ENCODE measurements around the gene IRGQ. TPM values are rescaled to one million over a fixed set of nuclear protein-coding genes. Genes with fewer than 3 reads are reported as not detected.
"Not testable (repeated sequence)": the region's sequence is repeated elsewhere in the genome, so short reads cannot be mapped to it uniquely, and the experiment has no call there.

The IRGQ gene, protein sequence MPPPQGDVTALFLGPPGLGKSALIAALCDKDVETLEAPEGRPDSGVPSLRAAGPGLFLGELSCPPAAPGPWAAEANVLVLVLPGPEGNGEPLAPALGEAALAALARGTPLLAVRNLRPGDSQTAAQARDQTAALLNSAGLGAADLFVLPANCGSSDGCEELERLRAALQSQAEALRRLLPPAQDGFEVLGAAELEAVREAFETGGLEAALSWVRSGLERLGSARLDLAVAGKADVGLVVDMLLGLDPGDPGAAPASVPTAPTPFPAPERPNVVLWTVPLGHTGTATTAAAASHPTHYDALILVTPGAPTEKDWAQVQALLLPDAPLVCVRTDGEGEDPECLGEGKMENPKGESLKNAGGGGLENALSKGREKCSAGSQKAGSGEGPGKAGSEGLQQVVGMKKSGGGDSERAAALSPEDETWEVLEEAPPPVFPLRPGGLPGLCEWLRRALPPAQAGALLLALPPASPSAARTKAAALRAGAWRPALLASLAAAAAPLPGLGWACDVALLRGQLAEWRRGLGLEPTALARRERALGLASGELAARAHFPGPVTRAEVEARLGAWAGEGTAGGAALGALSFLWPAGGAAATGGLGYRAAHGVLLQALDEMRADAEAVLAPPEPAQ
- 10 to 100 TPM; 17.2 to 46.5 (median 29.0) TPM for total RNA-seq

DNA sequence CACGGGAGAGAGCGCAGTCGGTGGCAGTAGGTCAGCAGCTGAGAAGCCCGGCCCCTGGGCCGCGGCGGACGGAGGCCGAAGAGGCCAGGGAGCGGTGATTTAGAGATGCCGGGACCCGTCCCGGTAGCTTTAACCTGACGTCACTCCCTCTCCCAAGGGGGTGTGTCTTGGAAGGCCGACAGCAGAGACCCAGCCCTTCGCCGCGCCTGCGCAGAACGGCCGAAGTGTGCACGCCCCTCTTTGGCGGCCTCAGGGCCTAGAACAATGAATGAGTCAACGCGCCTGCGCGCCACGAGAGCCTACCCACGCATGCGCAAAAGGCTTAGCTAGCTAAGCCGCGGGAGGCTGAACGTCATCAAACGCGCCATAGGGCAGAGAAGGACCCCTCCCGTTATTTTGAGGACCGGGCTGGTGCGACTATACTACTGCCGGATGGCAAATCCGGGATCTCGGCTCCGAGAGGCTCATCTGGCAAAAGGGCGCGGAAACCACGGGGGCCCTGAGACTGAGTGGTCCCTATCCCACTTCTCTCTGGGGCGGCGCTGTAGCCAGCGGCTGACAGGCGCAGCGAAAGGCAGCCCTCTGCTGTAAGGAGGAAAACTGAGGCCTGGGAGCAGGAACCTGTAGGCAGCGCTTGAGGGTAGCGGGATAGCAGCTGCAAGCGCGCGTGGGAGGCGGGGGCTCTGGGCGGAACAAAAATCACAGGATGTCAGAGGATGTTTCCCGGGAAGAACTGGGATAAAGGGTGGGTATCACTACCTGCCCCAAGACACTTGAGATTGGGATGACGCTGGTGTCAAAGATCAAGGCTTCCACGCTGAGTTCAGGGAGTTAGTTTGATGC is at the start of gene IRGQ, which contains the start of gene ZNF576:
TSS of gene IRGQ (minus strand) at position 136 of the 843 bp plus-strand sequence. CDS start 796 bp downstream, outside the sequence.
TSS of gene ZNF576 (plus strand) at position 597 of the 843 bp plus-strand sequence. CDS start 514 bp downstream, outside the sequence.
- peaks cover 12 to 16% of the 10 kb centered on the region in 2 donors for H3K4me1 ChIP-seq (replicated peaks in 1 of 2)
- WGBS, 10 experiments: 0 to 4% (median 0%) methylated on average over 1 to 16 of the region's 60 CpGs; no CpG with 5 or more reads in 2 of the 10 experiments
- in situ Hi-C loops (cut with MboI; ENCODE audit: low pct_unique_long_range_greater_than_20kb in 2 of 9, low sequenced_read_pairs in 9 of 9, unreplicated experiment in 9 of 9): no loop called here
- peak; percentile 71 to 92 (median 88) for ATAC-seq (replicated peaks in 6 of 8)
- peak within 1 kb of the TSS; percentile 47 to 65 (median 61) for H3K4me3 ChIP-seq
- peak within 1 kb of the TSS; percentile 98 to 100 for H3K27ac ChIP-seq

DNA sequence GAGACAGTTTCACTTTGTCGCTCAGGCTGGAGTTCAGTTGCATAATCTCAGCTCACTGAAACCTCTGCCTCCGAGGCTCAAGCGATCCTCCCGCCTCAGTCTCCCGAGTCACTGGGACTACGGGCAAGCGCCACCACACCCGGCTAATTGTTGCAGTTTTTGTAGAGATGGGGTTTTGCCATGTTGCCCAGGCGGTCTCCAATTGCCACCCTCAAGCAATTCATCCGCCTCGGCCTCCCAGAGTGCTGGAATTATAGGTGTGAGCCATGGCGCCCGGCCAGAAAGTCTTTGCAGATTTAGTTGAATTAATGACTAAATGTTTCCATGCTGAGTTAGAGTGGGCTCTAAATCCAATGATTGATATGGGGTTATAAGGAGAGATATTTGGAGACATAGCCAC is 48.2 kb upstream of the IRGQ start:
- Histone ChIP-seq H3K4me1 (replicated peaks in 1 of 2) (no peaks in the 10 kb centered on the region), H3K27ac (no peak overlapping the region), H3K4me3 (no peak overlapping the region)
- in situ Hi-C loops (cut with MboI; ENCODE audit: low pct_unique_long_range_greater_than_20kb in 2 of 9, low sequenced_read_pairs in 9 of 9, unreplicated experiment in 9 of 9): no loop called here
- ATAC-seq (replicated peaks in 6 of 8): no peak
- WGBS, 10 experiments: 53 to 91% (median 89%) methylated on average over 2 to 11 of the region's 13 CpGs; no CpG with 5 or more reads in 5 of the 10 experiments

DNA sequence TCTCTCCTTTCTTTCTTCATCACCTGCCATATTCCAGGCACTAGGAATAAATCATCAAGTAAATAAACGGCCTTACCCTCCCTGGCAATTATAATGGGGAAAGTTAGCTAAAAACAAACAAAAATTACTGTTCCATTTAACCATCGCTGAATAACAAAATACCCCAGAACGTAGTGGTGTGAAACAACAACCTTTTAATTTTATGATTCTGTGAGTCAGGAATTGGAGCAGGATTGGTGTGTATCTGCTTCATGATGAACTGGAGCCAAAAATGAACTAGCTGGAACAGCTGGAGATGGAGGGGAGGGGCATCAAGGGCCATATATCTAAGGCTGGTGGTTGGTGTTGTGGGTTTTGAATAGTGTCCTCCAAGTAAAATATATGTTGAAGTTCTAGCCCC is 47.4 kb upstream of the IRGQ start:
- Histone ChIP-seq H3K4me1 (replicated peaks in 1 of 2) (peaks cover 4 to 5% of the 10 kb centered on the region in 2 donors), H3K4me3 (no peak overlapping the region), H3K27ac (no peak overlapping the region)
- 7 to 100% (median 54%) methylated on average over 1 to 3 of the region's 3 CpGs for WGBS, 10 experiments
- no peak for ATAC-seq (replicated peaks in 6 of 8)
- in situ Hi-C loops (cut with MboI; ENCODE audit: low pct_unique_long_range_greater_than_20kb in 2 of 9, low sequenced_read_pairs in 9 of 9, unreplicated experiment in 9 of 9): no loop called here

DNA sequence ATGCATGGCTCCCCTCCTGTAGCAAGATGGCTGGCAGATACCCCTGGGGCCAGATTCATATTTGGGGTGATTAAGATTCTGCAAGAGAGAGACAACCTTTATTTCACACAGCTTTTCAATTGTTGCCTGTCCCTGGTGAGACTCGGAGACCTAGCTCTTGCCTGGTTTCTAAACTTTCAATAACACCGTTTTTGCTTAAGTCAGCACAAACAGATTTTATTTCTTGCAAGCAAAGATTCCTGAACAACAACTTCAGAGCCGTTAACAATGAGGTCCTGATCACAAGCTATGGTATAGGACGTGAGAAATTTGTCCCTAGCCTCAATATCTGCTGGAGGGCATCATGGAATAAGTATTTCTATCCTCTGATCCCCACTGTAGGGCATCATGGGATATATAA is 46.6 kb upstream of the IRGQ start:
- no peak overlapping the region for H3K4me3 ChIP-seq
- ATAC-seq (replicated peaks in 6 of 8): no peak
- in situ Hi-C loops (cut with MboI; ENCODE audit: low pct_unique_long_range_greater_than_20kb in 2 of 9, low sequenced_read_pairs in 9 of 9, unreplicated experiment in 9 of 9): no loop called here
- H3K4me1 ChIP-seq (replicated peaks in 1 of 2): peaks cover 9% of the 10 kb centered on the region in 2 donors
- 35 to 100% (median 71%) methylated on average over 1 to 4 of the region's 4 CpGs; no CpG with 5 or more reads in 1 of the 10 experiments for WGBS, 10 experiments
- H3K27ac ChIP-seq: no peak overlapping the region

DNA sequence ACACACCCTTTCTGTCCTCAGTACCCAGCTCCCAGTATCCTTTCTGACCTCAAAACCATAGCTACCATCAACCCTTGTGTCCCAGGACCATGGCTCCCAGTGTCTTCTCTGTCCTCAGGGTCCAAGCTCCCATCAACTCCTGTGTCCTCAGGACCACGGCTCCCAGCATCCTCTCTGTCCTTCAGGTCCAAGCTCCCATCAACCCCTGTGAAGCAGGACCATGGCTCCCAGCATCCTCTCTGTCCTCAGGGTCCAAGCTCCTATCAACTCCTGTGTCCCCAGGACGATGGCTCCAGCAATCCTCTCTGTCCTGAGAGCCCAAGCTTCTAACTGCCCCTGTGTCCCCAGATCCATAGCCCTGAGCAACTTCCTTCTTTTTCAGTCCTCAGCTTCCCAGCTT is 45.4 kb upstream of the IRGQ start:
- ATAC-seq (replicated peaks in 6 of 8): no peak
- H3K4me3 ChIP-seq: no peak overlapping the region
- in situ Hi-C loops (cut with MboI; ENCODE audit: low pct_unique_long_range_greater_than_20kb in 2 of 9, low sequenced_read_pairs in 9 of 9, unreplicated experiment in 9 of 9): no loop called here
- peaks cover 19% of the 10 kb centered on the region in 2 donors for H3K4me1 ChIP-seq (replicated peaks in 1 of 2)
- no peak overlapping the region for H3K27ac ChIP-seq
- WGBS, 10 experiments: 0 to 100% (median 67%) methylated on average over 1 to 2 of the region's 2 CpGs; no CpG with 5 or more reads in 3 of the 10 experiments

DNA sequence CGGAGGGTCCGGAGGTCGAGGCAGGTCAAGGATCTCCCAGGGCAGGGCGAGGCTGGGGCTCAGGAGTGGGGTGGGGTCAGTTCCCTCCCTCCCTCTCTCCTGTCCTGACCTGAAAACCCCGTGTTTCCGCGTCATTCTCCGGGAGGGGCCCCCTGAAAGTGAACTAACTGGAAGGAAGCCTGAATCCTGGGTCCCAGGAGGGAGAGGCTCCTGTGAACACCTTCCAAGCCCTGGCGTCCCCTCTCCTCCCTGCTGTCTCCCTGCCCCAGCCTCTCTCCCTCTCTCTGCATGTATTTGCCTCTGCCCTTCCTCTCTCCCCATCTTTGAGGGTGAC is 44.5 kb upstream of the IRGQ start:
- Histone ChIP-seq H3K27ac (peak overlapping the region in 1 of 2 donors; percentile 85), H3K4me1 (replicated peaks in 1 of 2) (peaks cover 25% of the 10 kb centered on the region in 2 donors), H3K4me3 (peak overlapping the region; percentile 91 to 100 (median 97))
- in situ Hi-C loops (cut with MboI; ENCODE audit: low pct_unique_long_range_greater_than_20kb in 2 of 9, low sequenced_read_pairs in 9 of 9, unreplicated experiment in 9 of 9): no loop called here
- no peak for ATAC-seq (replicated peaks in 6 of 8)
- 0 to 40% (median 20%) methylated on average over 1 to 4 of the region's 9 CpGs; no CpG with 5 or more reads in 5 of the 10 experiments for whole genome bisulfite sequencing, 10 experiments

DNA sequence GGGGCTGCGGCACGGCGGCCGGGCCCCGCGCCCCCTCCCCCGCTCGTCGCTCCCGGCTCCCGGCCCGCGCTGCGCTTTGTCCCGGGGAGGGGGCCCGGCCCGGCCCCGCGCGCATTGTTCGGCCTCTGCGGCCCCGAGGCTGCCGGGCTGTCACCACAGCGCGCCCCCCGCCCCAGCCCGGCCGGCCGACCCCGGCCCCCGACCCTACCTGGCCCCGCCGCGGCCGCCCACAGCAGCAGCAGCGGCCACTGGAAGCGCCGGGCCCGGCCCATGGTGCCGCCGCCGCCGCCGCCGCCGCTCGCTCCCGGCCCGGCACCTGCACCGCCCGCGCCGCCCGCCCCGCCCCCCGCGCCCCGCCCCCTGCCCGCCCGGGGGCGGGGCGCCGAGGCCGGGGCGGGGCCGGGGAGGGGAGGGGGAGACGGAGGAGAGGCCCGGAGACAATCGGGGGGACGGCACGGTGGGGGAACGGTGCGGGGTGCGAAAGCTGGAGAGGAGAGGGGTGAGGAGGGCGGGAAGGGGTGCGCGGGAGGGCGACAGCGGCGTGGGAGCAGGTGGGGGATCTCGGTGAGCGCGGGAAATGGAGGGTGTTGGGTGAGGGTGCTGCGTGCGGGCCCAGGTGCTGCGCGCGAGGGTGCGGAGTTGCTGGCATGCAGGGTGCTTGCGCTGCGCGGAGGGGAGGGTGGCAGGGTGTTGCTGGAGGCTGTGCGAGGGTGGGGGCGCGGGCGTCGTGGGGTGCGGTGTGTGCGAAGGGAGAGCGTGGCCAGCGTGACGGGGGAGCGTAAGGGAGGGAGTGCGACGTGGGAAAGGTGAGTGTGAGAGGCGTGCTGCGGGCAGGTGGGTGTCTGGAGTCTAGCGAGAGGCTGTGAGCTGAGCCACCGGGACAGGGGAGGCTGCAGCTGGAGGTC is 43.8 kb upstream of the IRGQ start, which contains the start of gene CADM4:
TSS of gene CADM4 (minus strand) at position 332 of the 905 bp plus-strand sequence. CDS start at position 272, 60 bp downstream.
- peak; percentile 53 to 87 (median 66) for ATAC-seq (replicated peaks in 6 of 8)
- WGBS, 10 experiments: no CpG with 5 or more reads among the region's 110 CpGs
- H3K27ac ChIP-seq: peak within 1 kb of the TSS; percentile 85 to 88
- in situ Hi-C loops (cut with MboI; ENCODE audit: low pct_unique_long_range_greater_than_20kb in 2 of 9, low sequenced_read_pairs in 9 of 9, unreplicated experiment in 9 of 9): no loop called here
- peaks cover 25 to 31% of the 10 kb centered on the region in 2 donors for H3K4me1 ChIP-seq (replicated peaks in 1 of 2)
- peak within 1 kb of the TSS; percentile 91 to 100 (median 97) for H3K4me3 ChIP-seq

DNA sequence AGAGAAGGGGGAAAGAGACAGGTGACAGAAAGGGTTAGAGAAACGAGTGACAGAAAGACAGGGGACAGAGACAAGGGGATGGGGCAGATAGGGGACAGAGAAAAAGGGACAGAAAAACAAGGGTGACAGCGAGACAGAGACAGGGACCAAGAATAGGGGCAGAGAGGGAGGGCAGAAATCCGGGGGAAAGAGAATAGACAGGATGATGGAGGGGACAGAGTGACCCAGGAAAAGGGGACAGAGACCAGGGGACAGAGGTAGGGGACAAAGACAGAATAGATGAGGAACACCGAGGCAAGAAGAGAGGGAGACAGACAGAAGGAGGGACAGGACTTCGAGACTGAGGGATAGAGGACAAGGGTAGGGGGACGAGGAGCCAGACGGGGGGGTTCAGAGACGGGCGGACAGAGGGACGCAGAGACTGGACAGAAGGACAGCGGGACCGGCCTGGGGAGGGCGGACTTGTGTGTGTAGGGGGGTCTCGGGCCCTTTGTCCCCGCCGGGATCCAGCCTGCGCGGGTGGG is 43.1 kb upstream of the IRGQ start:
- WGBS, 10 experiments: 0 to 30% (median 8%) methylated on average over 1 to 5 of the region's 18 CpGs; no CpG with 5 or more reads in 4 of the 10 experiments
- Histone ChIP-seq H3K4me3 (peak overlapping the region; percentile 91 to 100 (median 97)), H3K4me1 (replicated peaks in 1 of 2) (peaks cover 31 to 32% of the 10 kb centered on the region in 2 donors), H3K27ac (peak overlapping the region; percentile 85 to 88)
- in situ Hi-C loops (cut with MboI; ENCODE audit: low pct_unique_long_range_greater_than_20kb in 2 of 9, low sequenced_read_pairs in 9 of 9, unreplicated experiment in 9 of 9): no loop called here
- peak in 4 of 8 experiments; percentile 1 to 12 (median 6) for ATAC-seq (replicated peaks in 6 of 8)

DNA sequence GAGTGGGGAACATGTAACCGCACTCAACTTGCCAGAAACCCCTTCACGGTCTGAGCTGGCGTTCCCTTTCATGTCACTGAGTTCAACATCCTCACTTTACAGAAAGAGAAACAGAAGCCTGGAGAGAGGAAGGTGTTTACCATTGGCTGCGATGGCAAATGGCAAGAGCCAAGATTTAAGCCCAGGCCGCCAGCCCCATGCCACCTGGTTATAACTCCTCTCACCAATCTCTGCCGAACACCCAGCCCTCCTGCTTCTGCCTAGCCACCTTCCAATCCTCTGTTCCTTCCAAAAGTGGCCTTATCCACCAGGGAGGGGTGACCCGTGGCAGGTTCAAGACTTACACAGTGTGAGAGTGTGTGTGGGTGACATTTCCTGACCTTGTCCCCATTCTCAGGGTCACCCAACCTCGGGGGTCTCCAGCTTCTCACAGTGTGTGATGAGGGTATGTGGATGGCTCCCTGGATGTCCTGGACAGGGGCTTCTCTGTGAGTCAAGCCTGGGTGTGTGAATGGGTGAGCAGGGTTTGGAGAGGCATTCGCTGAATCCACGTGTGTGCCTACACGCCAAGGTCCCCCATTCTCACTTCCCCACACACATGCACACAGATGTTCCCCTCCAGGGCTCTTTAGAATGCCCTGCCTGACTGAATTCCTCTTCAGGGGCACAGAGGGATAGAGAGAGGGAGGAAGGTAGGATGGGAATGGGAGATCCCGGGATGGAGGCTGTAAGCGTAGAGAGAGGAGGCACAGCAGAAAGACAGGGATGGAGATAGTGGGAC is 42.5 kb upstream of the IRGQ start:
- 27 to 78% (median 54%) methylated on average over 2 to 7 of the region's 13 CpGs for WGBS, 10 experiments
- H3K4me1 ChIP-seq (replicated peaks in 1 of 2): peaks cover 32 to 36% of the 10 kb centered on the region in 2 donors
- H3K27ac ChIP-seq: peak overlapping the region in 1 of 2 donors; percentile 85
- H3K4me3 ChIP-seq: peak overlapping the region; percentile 91 to 100 (median 97)
- peak in 2 of 8 experiments; percentile 1 to 2 for ATAC-seq (replicated peaks in 6 of 8)
- in situ Hi-C loops (cut with MboI; ENCODE audit: low pct_unique_long_range_greater_than_20kb in 2 of 9, low sequenced_read_pairs in 9 of 9, unreplicated experiment in 9 of 9): no loop called here

DNA sequence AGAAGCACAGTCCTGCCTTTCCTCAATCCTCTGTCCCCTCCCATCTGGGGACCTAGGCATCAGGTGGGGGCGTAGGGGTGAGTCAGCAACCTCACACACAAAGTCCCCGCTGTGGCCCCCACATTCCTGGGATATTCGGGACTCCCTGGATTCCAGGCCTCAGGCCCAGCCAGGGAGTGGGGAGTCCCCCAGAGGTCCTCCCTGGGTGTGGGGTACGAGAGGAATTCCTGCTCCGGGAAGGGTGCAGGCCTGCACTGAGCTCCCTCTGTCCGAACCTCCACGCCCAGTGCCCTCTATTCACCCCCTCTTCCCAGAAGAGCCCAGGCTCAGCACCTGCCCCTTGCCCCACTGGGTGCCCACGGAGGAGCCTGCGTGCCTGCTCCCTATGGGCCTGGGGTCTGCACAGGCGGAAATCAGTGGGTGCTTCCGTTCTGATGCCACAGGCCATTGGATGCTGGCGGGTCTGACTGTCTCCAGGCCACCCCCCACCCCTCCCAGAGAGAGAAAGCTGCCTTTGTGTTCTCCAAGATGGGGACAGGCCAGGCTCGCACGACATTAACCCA is 40.3 kb upstream of the IRGQ start:
- H3K4me3 ChIP-seq: peak overlapping the region in 1 of 5 donors; percentile 17
- peak in 4 of 8 experiments; percentile 1 to 7 (median 3) for ATAC-seq (replicated peaks in 6 of 8)
- H3K4me1 ChIP-seq (replicated peaks in 1 of 2): peaks cover 32 to 36% of the 10 kb centered on the region in 2 donors
- in situ Hi-C loops (cut with MboI; ENCODE audit: low pct_unique_long_range_greater_than_20kb in 2 of 9, low sequenced_read_pairs in 9 of 9, unreplicated experiment in 9 of 9): no loop called here
- H3K27ac ChIP-seq: peak overlapping the region in 1 of 2 donors; percentile 64
- 0 to 85% (median 68%) methylated on average over 1 to 7 of the region's 14 CpGs; no CpG with 5 or more reads in 6 of the 10 experiments for WGBS, 10 experiments

DNA sequence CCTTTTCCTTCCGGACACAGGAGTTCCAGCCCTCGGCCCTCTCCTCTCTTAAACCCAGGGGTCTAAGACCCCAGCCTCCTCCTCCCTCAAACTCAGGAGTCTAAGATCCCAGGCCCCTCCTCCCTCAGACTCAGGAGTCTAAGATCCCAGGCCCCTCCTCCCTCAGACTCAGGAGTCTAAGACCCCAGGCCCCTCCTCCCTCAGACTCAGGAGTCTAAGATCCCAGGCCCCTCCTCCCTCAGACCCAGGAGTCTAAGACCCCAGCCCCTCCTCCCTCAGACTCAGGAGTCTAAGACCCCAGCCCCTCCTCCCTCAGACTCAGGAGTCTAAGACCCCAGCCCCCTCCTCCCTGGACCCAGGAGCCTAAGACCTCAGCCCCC is 39.6 kb upstream of the IRGQ start:
- in situ Hi-C loops (cut with MboI; ENCODE audit: low pct_unique_long_range_greater_than_20kb in 2 of 9, low sequenced_read_pairs in 9 of 9, unreplicated experiment in 9 of 9); ATAC-seq (replicated peaks in 6 of 8): not testable (repeated sequence)
- Histone ChIP-seq H3K27ac (peak overlapping the region; percentile 89 to 92), H3K4me1 (replicated peaks in 1 of 2) (peaks cover 32 to 36% of the 10 kb centered on the region in 2 donors), H3K4me3 (peak overlapping the region; percentile 29 to 42 (median 33))
- no CpG with 5 or more reads among the region's 2 CpGs for WGBS, 10 experiments

Data from motor neuron (in vitro differentiated cells).